ENCODE measurements around the gene MAPRE2. TPM values are rescaled to one million over a fixed set of nuclear protein-coding genes. Genes with fewer than 3 reads are reported as not detected.
"Not testable (repeated sequence)": the region's sequence is repeated elsewhere in the genome, so short reads cannot be mapped to it uniquely, and the experiment has no call there.

MAPRE2 gene
- total RNA-seq, 1 donor from 2014 or later: 23.6 TPM

- DNase-seq (ENCODE audit: low spot score): no peak
Measured at GRCh38 chr18:35089382-35089781, 48.2 kb downstream of the MAPRE2 start.

- DNase-seq (ENCODE audit: low spot score): no peak
Measured at GRCh38 chr18:35089891-35090550, 48.8 kb downstream of the MAPRE2 start.

- DNase-seq (ENCODE audit: low spot score): no peak
Measured at GRCh38 chr18:35091841-35092240, 50.6 kb downstream of the MAPRE2 start.

GRCh38 chr18:35095983-35096676 is 54.9 kb downstream of the MAPRE2 start:
- DNase-seq (ENCODE audit: low spot score): no peak

- no peak for DNase-seq (ENCODE audit: low spot score)
Measured at GRCh38 chr18:35096677-35097011, 55.4 kb downstream of the MAPRE2 start.

- DNase-seq (ENCODE audit: low spot score): no peak
Measured at GRCh38 chr18:35097195-35097594, 56.0 kb downstream of the MAPRE2 start.

GRCh38 chr18:35097763-35098162 is 56.5 kb downstream of the MAPRE2 start:
- no peak for DNase-seq (ENCODE audit: low spot score)

GRCh38 chr18:35099911-35100310 is 58.7 kb downstream of the MAPRE2 start:
- no peak for DNase-seq (ENCODE audit: low spot score)

GRCh38 chr18:35104391-35105051 is 63.3 kb downstream of the MAPRE2 start:
- DNase-seq (ENCODE audit: low spot score): no peak

- no peak for DNase-seq (ENCODE audit: low spot score)
Measured at GRCh38 chr18:35106013-35106844, 65.0 kb downstream of the MAPRE2 start.

GRCh38 chr18:35106845-35107148 is 65.6 kb downstream of the MAPRE2 start:
- DNase-seq (ENCODE audit: low spot score): no peak

GRCh38 chr18:35107216-35107615 is 66.0 kb downstream of the MAPRE2 start:
- DNase-seq (ENCODE audit: low spot score): no peak

- DNase-seq (ENCODE audit: low spot score): not testable (repeated sequence)
Measured at GRCh38 chr18:35108088-35108487, 66.9 kb downstream of the MAPRE2 start.

GRCh38 chr18:35110059-35110458 is 68.8 kb downstream of the MAPRE2 start:
- DNase-seq (ENCODE audit: low spot score): no peak

GRCh38 chr18:35110554-35111485 is 69.6 kb downstream of the MAPRE2 start:
- no peak for DNase-seq (ENCODE audit: low spot score)

- no peak for DNase-seq (ENCODE audit: low spot score)
Measured at GRCh38 chr18:35112696-35113095, 71.5 kb downstream of the MAPRE2 start.

GRCh38 chr18:35114305-35114704 is 73.1 kb downstream of the MAPRE2 start:
- no peak for DNase-seq (ENCODE audit: low spot score)

GRCh38 chr18:35116784-35117318 is 75.6 kb downstream of the MAPRE2 start:
- DNase-seq (ENCODE audit: low spot score): no peak

GRCh38 chr18:35117372-35117771 is 76.2 kb downstream of the MAPRE2 start:
- no peak for DNase-seq (ENCODE audit: low spot score)

GRCh38 chr18:35117951-35118411 is 76.8 kb downstream of the MAPRE2 start:
- no peak for DNase-seq (ENCODE audit: low spot score)

Measured in mesenteric fat pad (tissue), 1 donor.